Panc1 (cell line): ENCODE measurements around the gene CRMP1. TPM values are rescaled to one million over a fixed set of nuclear protein-coding genes. Genes with fewer than 3 reads are reported as not detected.
"Not testable (repeated sequence)": the region's sequence is repeated elsewhere in the genome, so short reads cannot be mapped to it uniquely, and the experiment has no call there.

Experiments
- ATAC-seq: fragments of 200-7000 bp; cut with Tn5 transposase; 2 replicates; pipeline ENCODE4 v1.9.1; 2020; ENCODE audit warnings: mild to moderate bottlenecking, moderate library complexity
- BruUV-seq: library from RNA; stranded (reverse); fragments of 400-500 nt; replicated peaks from 2 replicates; lab custom pipeline; 2021; lab: Mats Ljungman, UMichigan
- CTCF ChIA-PET: fragments of 300-600 bp; sonication (Branson Sonifier 250); formaldehyde crosslinking; loops from one replicate; lab custom pipeline; 2022; ENCODE audit warnings: antibody characterized with exemption; lab: Charles Lee
- POLR2A ChIA-PET: fragments of 300-600 bp; sonication (Branson Sonifier 250); formaldehyde crosslinking; loops from one replicate; lab custom pipeline; 2022; ENCODE audit warnings: antibody characterized with exemption; lab: Charles Lee
- DNase-seq: peaks from one replicate; pipeline ENCODE4 v3.0.0-alpha.2; 2010; ENCODE audit warnings: low read depth, low spot score
- H3K27ac ChIP-seq: 2 replicates; pipeline ENCODE4 v1.5.1; 2011; ENCODE audit warnings: mild to moderate bottlenecking, low read length, inconsistent platforms
- H3K27me3 ChIP-seq: fragments of 200-500 bp; sonication (Bioruptor generic); 2 replicates; pipeline ENCODE4 v1.6.0; 2014; ENCODE audit warnings: low read length, inconsistent platforms; ENCODE audit not compliant: control insufficient read depth, insufficient read depth
- H3K36me3 ChIP-seq: fragments of 200-500 bp; sonication (Bioruptor generic); 2 replicates; pipeline ENCODE4 v1.5.1; 2014; ENCODE audit warnings: inconsistent platforms, mild to moderate bottlenecking, low read length, moderate library complexity; ENCODE audit not compliant: control insufficient read depth, insufficient read depth
- H3K4me1 ChIP-seq: 2 replicates; pipeline ENCODE4 v1.5.1; 2011; ENCODE audit warnings: inconsistent platforms, mild to moderate bottlenecking, low read length, moderate library complexity; ENCODE audit not compliant: control insufficient read depth, insufficient read depth
- H3K4me3 ChIP-seq, 2 experiments: 2 replicates each; pipeline ENCODE4 v1.5.1; 2011 to 2012; ENCODE audit warnings: low read depth in 2 of 2, low read length in 2 of 2, mild to moderate bottlenecking in 2 of 2, inconsistent platforms in 1 of 2, moderate library complexity in 1 of 2
- H3K9me3 ChIP-seq: fragments of 200-500 bp; sonication (Bioruptor generic); 2 replicates; pipeline ENCODE4 v1.5.1; 2014; ENCODE audit warnings: low read depth, mild to moderate bottlenecking, inconsistent platforms, low read length, moderate library complexity; ENCODE audit not compliant: control insufficient read depth, insufficient read depth
- POLR2AphosphoS5 ChIP-seq: IDR thresholded peaks from 2 replicates; pipeline ENCODE4 v1.6.1; 2012; ENCODE audit warnings: mild to moderate bottlenecking, low read depth, low read length, moderate library complexity
- SIN3A ChIP-seq: IDR thresholded peaks from 2 replicates; pipeline ENCODE4 v1.6.1; 2012; ENCODE audit warnings: low read depth, mild to moderate bottlenecking, low read length, moderate library complexity, borderline replicate concordance; ENCODE audit not compliant: insufficient read depth
- TCF7L2 ChIP-seq: IDR thresholded peaks from 2 replicates; pipeline ENCODE4 v1.6.1; 2011; ENCODE audit warnings: mild to moderate bottlenecking, low read depth, low read length, inconsistent platforms
- in situ Hi-C: cut with HindIII; loops from 2 replicates; pipeline ENCODE4 v1.10.0; 2016; ENCODE audit warnings: low sequenced_read_pairs, low pct_unique_long_range_greater_than_20kb
- intact Hi-C: fragments of 100-400 bp; cut with micrococcal nuclease; formaldehyde crosslinking; loops from one replicate; pipeline ENCODE4 v1.10.0; 2022; ENCODE audit not compliant: unreplicated experiment
- total RNA-seq: library from RNA; stranded (reverse); gene quantifications from one replicate; pipeline ENCODE4 v1.2.1, GENCODE V29; 2021; ENCODE audit not compliant: unreplicated experiment
- TF ChIP-seq, protein P1 (sequence below): fragments of 450-650 bp; IDR thresholded peaks from 2 replicates; pipeline ENCODE4 v1.5.1; 2017; ENCODE audit warnings: mild to moderate bottlenecking
- TF ChIP-seq, protein P2 (sequence below), 2 experiments: IDR thresholded peaks; 2 replicates each; pipeline ENCODE4 v1.6.1; 2011 to 2012; ENCODE audit warnings: low read depth in 2 of 2, control low read depth in 1 of 2, low read length in 1 of 2, mild to moderate bottlenecking in 1 of 2, moderate library complexity in 1 of 2; ENCODE audit not compliant: insufficient read depth in 1 of 2

The CRMP1 gene
- total RNA-seq, 1 experiment from 2014 or later: 0.28 TPM

DNA sequence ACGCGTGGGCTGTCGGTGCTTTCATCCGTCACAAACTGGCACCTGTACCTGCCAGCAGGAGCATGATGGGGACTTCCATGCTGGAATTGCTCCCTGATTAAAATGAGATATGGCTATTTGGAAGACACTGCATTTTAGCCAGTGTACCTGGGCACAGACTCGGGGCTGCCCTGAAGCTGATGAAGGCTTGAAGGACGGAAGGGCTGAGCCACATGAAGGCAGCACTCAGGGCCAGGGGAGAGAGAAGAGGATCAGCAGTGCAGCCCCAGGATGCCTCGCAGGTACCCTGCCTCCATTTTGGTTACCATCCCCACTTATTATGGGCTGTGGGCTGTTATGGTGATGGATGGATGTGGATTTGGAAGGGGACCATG, 79.0 kb downstream of the CRMP1 start:
- no peak for ATAC-seq
- no peak for DNase-seq
- in situ Hi-C loops: no loop called here
- H3K9me3 ChIP-seq: no peaks in the 10 kb centered on the region
- no peaks in the 10 kb centered on the region for H3K27me3 ChIP-seq
- BruUV-seq: no TSS peak
- TF ChIP-seq, protein P1, sequence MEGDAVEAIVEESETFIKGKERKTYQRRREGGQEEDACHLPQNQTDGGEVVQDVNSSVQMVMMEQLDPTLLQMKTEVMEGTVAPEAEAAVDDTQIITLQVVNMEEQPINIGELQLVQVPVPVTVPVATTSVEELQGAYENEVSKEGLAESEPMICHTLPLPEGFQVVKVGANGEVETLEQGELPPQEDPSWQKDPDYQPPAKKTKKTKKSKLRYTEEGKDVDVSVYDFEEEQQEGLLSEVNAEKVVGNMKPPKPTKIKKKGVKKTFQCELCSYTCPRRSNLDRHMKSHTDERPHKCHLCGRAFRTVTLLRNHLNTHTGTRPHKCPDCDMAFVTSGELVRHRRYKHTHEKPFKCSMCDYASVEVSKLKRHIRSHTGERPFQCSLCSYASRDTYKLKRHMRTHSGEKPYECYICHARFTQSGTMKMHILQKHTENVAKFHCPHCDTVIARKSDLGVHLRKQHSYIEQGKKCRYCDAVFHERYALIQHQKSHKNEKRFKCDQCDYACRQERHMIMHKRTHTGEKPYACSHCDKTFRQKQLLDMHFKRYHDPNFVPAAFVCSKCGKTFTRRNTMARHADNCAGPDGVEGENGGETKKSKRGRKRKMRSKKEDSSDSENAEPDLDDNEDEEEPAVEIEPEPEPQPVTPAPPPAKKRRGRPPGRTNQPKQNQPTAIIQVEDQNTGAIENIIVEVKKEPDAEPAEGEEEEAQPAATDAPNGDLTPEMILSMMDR: no peak
- TF ChIP-seq TCF7L2 (no peak), SIN3A (no peak), POLR2AphosphoS5 (no peak)
- TF ChIP-seq, protein P2, sequence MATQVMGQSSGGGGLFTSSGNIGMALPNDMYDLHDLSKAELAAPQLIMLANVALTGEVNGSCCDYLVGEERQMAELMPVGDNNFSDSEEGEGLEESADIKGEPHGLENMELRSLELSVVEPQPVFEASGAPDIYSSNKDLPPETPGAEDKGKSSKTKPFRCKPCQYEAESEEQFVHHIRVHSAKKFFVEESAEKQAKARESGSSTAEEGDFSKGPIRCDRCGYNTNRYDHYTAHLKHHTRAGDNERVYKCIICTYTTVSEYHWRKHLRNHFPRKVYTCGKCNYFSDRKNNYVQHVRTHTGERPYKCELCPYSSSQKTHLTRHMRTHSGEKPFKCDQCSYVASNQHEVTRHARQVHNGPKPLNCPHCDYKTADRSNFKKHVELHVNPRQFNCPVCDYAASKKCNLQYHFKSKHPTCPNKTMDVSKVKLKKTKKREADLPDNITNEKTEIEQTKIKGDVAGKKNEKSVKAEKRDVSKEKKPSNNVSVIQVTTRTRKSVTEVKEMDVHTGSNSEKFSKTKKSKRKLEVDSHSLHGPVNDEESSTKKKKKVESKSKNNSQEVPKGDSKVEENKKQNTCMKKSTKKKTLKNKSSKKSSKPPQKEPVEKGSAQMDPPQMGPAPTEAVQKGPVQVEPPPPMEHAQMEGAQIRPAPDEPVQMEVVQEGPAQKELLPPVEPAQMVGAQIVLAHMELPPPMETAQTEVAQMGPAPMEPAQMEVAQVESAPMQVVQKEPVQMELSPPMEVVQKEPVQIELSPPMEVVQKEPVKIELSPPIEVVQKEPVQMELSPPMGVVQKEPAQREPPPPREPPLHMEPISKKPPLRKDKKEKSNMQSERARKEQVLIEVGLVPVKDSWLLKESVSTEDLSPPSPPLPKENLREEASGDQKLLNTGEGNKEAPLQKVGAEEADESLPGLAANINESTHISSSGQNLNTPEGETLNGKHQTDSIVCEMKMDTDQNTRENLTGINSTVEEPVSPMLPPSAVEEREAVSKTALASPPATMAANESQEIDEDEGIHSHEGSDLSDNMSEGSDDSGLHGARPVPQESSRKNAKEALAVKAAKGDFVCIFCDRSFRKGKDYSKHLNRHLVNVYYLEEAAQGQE (IDR thresholded peaks at IDR 0.05; ENCODE audit: insufficient read depth in 1 of 2, low read depth in 2 of 2, low read length in 1 of 2): no peak
- CTCF ChIA-PET: interaction anchor here (1.5 kb wide), 1 partner anchor 11 kb away, joined by 4 read pairs; no protein-coding TSS in a partner anchor
- POLR2A ChIA-PET: no interaction called here
- no peak overlapping the region for H3K27ac ChIP-seq
- no peaks in the 10 kb centered on the region for H3K36me3 ChIP-seq
- intact Hi-C loops: no loop called here
- no peaks in the 10 kb centered on the region for H3K4me1 ChIP-seq
- H3K4me3 ChIP-seq: no peak overlapping the region

DNA sequence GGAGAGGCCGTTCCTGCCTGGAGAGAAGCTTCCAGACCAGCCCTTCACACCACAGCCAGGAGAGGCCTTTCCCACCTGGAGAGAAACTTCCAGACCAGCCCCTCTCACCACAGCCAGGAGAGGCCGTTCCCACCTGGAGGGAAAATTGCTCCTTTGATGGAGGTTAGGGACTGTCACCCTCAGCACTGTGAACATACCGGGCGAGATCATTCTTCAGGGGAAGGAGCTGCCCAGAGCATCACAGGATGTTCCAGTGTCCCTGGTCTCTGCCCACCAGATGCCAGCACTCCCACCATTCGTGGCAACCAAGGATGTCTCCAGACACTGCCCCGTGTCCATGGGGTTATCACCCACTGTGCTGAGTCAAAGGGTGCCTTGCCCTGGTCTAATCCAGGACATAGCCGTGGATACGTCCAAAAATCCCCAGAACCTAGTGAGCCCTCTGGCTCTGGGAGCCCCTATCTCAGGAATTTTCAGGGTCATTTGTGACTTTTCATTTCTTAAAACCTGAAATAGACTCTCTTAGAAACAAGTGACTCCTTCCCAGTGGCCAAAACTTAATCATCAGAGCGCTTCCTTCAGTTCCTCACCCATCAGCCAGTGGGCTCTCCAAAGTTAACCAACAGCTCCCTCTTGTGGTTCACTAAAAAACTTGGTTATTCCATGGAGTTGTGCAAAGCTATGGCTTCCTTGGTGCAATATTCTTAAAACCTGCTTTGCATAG, 80.2 kb downstream of the CRMP1 start:
- no peak for TF ChIP-seq POLR2AphosphoS5
- TF ChIP-seq, protein P1: peak; percentile 74
- H3K4me1 ChIP-seq: no peaks in the 10 kb centered on the region
- H3K36me3 ChIP-seq: no peaks in the 10 kb centered on the region
- no TSS peak for BruUV-seq
- no peaks in the 10 kb centered on the region for H3K9me3 ChIP-seq
- ChIA-PET CTCF (interaction anchor here (0.9 to 1.5 kb wide), 2 partner anchors 10 to 762 kb away, joined by 4 to 5 read pairs; partner anchors contain the start of gene STK32B), POLR2A (interaction anchor here (0.7 kb wide), 1 partner anchor 1031 kb away, joined by 7 read pairs; no protein-coding TSS in a partner anchor)
- no peak for DNase-seq
- intact Hi-C loops: no loop called here
- no peak overlapping the region for H3K4me3 ChIP-seq
- H3K27me3 ChIP-seq: no peaks in the 10 kb centered on the region
- H3K27ac ChIP-seq: no peak overlapping the region
- peak; percentile 87 for ATAC-seq
- in situ Hi-C loops: no loop called here

DNA sequence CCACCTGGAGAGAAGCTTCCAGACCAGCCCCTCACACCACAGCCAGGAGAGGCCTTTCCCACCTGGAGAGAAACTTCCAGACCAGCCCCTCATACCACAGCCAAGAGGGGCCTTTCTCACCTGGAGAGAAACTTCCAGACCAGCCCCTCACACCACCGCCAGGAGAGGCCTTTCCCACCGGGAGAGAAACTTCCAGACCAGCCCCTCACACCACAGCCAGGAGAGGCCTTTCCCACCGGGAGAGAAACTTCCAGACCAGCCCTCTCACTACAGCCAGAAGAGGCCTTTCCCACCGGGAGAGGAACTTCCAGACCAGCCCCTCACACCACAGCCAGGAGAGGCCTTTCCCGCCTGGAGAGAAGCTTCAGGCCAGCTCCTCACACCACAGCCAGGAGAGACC, 80.8 kb downstream of the CRMP1 start:
- DNase-seq, ATAC-seq, intact Hi-C loops, H3K9me3 ChIP-seq, H3K36me3 ChIP-seq, H3K27me3 ChIP-seq, CTCF ChIA-PET, in situ Hi-C loops, H3K4me1 ChIP-seq, H3K4me3 ChIP-seq, H3K27ac ChIP-seq, BruUV-seq: not testable (repeated sequence)
- POLR2A ChIA-PET: interaction anchor here (0.7 kb wide), 1 partner anchor 1030 kb away, joined by 7 read pairs; no protein-coding TSS in a partner anchor
